HG03354 (cell line): ENCODE measurements around the gene NR6A1.

Experiments
- ATAC-seq: cut with Tn5 transposase; IDR thresholded peaks from one replicate; pipeline ENCODE4 v1.9.1; 2021; ENCODE audit warnings: mild to moderate bottlenecking; ENCODE audit not compliant: unreplicated experiment, poor library complexity, severe bottlenecking

Gene NR6A1

GRCh38 chr9:124486778-124487259 lies 284.3 kb downstream of the NR6A1 start:
- ATAC-seq: no peak

GRCh38 chr9:124485936-124486335 lies 285.2 kb downstream of the NR6A1 start:
- no peak for ATAC-seq

- no peak for ATAC-seq
Measured at GRCh38 chr9:124485201-124485600, 285.9 kb downstream of the NR6A1 start.

GRCh38 chr9:124483481-124483880 lies 287.6 kb downstream of the NR6A1 start:
- no peak for ATAC-seq

GRCh38 chr9:124482431-124483031 lies 288.6 kb downstream of the NR6A1 start:
- ATAC-seq: no peak

DNA sequence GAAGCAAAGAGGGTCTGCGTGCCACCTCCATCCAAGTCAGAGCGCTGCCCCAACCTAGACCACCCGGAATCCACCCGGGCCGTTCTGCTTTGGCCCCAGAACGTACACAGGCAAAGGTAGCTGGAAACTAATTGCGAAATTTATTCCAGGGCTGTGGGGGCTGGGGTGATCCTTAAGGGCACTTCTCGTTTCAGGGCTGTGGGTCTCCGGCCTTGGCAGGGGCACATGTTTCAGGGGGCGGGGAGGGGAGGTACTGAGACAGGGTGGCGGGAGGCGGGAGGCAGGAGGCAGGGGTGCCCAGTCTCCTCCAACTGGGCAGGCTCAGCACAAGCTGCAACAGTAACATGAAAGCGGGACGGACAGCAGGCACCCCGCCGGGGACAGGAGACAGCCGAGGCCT lies 290.0 kb downstream of the NR6A1 start:
- ATAC-seq: no peak

DNA sequence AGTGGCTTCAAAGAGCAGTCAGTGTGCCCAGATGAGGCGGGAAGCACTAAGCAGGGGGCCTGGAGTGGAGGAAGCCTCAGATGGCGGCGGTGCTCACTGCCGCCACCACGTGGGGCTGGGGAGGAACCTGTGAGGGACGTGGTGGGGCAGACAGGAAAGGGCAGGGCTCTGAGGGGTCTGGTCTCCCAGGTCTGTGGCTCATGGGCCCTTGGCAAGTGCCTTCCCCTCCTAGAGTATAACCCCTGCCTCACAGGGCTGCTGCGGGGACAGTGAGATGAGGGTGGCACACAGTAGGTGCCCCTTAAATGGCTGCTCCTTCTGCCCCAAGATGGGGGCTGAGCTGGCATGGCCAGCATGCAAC lies 290.5 kb downstream of the NR6A1 start:
- no peak for ATAC-seq

DNA sequence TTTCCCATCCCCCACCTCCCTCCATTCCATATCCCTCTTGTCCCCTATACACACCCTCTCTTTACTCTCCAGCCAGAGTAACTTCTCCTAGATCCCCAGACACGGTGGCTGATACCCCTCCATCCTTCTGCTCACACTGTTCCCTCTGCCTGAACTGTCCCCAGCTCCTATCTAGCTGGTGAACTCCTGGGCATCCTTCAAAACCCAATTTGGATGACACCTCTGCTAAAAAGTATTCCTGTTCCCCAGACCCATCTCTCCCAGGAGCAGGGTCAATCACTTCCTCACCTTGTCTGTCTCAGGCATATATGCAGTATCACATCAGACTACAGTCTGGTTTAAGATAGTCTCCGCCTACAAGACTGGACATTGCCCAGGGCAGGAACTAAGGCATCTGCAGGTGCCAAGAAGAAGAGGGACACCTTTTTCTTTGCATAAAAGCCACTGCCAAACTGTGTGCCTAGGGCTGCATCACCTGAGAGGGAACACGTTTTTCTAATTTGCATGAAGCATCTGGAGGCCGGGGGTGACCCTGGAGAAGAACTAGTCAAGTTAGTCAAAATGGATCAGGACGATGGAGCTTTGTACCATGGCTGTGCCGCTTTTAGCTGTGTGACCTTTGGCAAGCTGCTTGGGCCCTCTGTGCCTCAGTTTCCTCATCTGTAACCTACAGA lies 291.0 kb downstream of the NR6A1 start:
- no peak for ATAC-seq

GRCh38 chr9:124479371-124479770 lies 291.7 kb downstream of the NR6A1 start:
- ATAC-seq: no peak

GRCh38 chr9:124478354-124478753 lies 292.8 kb downstream of the NR6A1 start:
- ATAC-seq: no peak

- no peak for ATAC-seq
Measured at GRCh38 chr9:124477648-124478285, 293.3 kb downstream of the NR6A1 start.

DNA sequence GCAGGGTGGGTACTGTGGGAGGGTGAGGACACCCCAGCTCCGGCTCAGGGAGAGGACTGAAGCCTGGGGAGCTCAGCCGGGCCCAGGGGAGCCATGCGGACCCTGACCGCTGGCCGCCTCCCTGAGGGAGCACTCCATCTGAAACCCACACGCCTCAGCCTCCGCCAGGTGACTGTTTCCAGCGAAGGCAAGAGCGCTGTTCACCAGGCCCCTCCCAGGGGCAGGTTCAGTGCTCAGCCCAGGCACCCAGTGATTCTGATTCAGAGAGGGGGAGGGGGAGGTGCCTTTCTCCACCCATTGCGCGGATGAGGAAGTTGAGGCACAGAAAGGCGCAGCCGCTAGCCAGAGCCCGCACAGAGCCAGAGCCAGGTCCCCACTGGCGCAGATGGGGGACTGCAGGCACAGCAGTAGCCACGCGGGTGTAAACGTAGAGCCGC lies 293.9 kb downstream of the NR6A1 start:
- no peak for ATAC-seq

GRCh38 chr9:124475868-124476690 lies 295.0 kb downstream of the NR6A1 start:
- ATAC-seq: no peak

DNA sequence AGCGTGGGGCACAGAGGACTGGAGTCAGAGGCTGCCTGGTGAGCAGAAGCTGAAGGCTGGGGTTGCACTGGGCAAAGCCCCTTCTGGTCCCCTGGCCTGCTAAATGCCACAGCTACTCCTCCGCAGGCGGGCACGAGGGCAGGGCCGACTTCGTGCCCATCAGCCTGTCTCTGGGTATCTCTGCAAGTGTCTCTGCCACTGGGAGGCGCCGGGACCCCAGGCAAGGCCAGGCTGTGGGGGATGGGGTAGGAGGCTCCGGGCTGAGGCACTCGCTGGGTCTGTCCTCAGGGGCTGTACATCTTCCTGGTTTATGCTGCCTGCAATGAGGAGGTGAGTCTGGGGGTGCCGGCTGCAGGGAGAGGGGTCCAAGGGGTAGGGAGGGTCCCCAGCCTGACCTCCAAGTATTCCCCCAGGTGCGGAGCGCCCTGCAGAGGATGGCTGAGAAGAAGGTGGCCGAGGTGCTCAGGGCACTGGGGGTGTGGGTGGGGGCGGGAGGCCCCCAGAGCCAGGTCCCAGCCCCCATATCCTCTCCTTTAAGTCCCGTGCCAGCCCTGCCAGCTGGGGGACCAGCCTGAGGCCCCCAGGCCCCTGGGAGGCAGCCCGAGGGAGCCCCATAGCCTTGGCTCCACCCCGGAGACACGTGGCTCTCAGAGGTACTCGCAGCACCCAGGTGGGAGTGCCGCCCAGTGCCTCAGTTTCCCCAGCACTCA lies 295.8 kb downstream of the NR6A1 start:
- ATAC-seq: no peak

DNA sequence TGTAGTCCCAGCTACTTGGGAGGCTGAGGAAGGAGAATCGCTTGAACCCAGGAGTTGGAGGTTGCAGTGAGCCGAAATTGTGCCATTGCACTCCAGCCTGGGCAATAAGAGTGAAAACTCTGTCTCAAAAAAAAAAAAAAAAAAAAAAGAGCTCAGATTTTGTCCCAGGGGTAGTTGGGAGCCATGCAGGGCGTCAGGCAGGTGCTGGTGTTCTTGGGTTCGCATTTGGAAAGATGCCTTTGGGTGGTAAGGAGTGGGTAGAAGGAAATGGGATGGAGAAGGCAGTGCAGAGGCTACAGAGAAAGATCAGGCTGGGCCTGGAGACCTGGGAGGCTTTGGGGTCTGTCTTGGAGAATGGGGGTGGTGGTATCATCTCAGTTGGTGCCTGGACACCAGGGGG lies 297.0 kb downstream of the NR6A1 start:
- no peak for ATAC-seq

DNA sequence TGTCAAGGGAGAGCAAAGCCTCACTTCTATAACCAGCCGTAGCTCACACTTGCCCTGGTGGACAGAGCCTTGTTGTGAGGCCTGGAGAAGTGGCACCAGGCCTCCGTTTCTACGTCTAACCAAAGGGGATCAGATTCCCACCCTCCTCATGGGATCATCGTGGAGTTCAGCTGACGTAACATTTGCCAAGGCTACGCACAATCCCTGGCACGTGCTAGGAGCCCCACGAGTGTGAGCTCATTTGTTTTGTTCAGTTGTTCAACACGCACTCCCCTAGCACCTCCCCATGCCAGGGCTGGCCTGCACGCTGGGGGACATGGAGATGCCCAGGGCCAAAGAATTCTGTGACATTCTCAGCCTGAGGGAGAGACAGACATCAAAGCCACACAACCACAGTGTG lies 297.8 kb downstream of the NR6A1 start:
- no peak for ATAC-seq

DNA sequence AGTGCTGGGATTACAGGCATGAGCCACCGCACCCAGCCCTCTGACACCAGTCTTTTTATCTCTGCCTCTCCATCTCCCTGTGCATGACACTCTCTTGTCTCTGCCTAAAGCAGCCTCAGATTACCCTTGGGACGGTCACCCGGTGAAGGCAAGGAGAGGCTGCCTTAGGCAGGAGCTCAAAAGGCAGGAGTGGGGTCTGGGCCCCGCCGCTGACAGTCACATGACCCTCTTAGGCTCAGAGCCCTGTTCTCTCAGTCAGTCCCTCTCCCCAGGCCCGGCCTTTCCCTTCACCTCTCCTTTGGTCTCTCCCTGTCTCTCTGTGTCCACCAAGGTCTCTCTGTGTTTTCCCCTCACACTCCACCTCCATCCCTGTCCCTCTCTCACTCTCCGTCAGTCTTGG lies 298.3 kb downstream of the NR6A1 start:
- ATAC-seq: no peak

DNA sequence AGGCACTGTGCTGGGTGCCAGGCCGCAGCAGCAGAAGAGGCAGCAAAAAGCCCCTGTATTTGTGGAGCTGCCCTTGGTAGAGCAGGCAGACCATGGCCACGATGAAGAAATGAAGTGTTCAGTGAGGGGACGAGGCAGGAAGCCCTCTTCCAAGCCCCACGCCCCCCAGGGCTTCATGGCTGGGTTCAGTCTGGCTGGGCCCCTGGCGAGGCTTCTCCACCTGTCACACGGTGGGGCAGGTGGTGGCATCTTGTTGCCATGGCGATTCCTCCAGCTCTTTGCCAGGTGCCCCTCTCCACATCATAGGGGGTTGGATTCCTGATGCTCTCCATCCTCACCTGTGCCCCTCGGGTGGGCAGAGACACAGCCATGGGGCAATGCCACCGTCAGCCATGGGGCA lies 299.4 kb downstream of the NR6A1 start:
- no peak for ATAC-seq

DNA sequence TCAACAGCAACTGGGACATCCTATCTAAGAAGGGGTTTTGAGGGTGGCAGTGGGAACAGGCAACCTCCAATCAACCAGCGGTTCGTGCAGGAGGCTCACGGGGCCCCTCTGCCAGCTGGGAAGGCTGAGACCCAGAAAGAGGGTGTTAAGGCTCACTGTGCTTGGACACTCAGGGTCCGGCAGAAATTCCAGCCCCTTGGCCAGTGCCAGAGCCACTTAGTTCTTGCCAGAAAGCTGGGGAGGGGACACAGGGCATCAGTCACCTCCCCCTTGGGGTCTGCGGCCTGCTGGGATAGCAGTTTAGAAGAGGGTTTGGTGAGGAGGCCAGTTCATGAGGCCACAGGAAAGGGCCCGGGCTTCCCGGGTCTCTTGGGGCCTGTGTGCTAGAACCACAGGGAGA lies 300.4 kb downstream of the NR6A1 start:
- ATAC-seq: no peak

DNA sequence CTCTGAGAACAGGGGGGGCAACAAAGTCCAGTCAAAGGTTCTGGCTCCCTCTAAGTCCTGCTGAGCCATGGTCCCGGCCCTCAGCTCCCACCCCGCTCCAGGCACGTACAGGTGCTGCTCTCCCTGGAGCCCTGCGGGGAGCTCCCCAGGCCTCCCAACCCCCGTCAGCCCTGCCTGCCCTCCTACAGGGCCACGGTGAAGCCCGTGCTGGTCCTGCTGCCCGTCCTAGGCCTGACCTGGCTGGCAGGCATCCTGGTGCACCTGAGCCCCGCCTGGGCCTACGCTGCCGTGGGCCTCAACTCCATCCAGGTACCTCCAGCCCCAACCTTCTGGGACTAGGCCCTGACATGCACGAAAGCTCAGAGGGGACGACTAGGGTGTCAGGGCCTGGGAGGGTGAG lies 300.8 kb downstream of the NR6A1 start:
- ATAC-seq: no peak
